Right lobe of liver (tissue), 4 donors: ENCODE measurements around the gene NME3.

Experiments
- CTCF ChIP-seq, 4 donors: fragments of 200-600 bp in 3 of 4; fragments of 450-650 bp in 1 of 4; IDR thresholded peaks; one replicate each; pipeline versions ENCODE4 v1.5.1 to v1.8.0; 2016 to 2022; ENCODE audit warnings: antibody characterized with exemption in 4 of 4, mild to moderate bottlenecking in 2 of 4
- POLR2A ChIP-seq: fragments of 450-650 bp; IDR thresholded peaks from one replicate; pipeline ENCODE4 v1.6.1; 2017; ENCODE audit warnings: antibody characterized with exemption, mild to moderate bottlenecking
- donor health status: DM: no; HTN: no; CAD: no.
- donor health status: DM: no; HTN: no; CAD: no.
- donor health status: DM: no; HTN: yes; CAD: no.

DNA sequence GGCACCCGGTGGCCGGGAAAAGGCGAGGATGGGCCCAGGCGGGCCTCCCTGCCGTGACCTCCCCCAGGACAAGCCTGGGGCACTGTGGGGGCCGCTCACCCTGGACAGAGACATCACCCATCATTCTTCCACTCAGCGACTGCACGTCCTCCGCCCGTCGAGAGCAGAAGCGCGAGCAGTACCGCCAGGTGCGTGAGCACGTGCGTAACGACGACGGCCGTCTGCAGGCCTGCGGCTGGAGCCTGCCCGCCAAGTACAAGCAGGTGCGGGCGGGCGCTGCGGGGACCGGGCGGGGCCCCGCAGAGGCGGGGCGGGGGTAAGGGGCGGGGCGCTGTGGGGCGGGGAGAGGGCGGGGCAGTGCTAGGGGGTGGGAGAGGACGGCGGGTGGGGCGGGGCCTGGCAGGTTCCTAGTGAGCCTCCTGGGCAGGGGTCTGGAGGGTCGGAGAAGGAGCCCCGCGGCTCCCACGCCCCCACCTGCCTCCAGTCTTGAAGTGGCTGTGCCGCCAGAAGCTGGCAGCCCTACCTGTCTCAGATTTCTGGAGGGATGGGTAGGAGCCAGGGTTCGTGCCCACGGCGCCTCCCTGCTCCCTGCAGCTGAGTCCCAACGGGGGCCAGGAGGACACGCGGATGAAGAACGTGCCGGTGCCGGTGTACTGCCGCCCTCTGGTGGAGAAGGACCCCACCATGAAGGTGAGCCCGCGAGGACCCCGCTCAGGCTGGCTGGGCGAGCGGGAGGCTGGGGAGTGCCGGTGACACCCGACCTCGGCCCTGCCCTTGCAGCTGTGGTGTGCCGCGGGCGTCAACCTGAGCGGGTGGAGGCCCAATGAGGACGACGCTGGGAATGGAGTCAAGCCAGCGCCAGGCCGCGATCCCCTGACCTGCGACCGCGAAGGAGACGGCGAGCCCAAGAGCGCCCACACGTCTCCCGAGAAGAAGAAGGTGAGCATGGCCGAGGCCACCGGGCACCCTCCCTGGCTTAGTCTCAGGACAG is 7.5 kb downstream of the NME3 start:
- TF ChIP-seq CTCF (IDR thresholded peaks at IDR 0.05) (peak in 1 of 4 donors; percentile 14), POLR2A (no peak)
